GM18870 (cell line): ENCODE data around the gene MC1R.
"Not testable (repeated sequence)": the region's sequence is repeated elsewhere in the genome, so short reads cannot be mapped to it uniquely, and the experiment has no call there.

Experiments used
- ATAC-seq: cut with Tn5 transposase; IDR thresholded peaks from one replicate; pipeline ENCODE4 v1.9.1; 2021; ENCODE audit warnings: moderate library complexity; ENCODE audit not compliant: unreplicated experiment

MC1R gene

GRCh38 chr16:89934019-89934418 is 15.4 kb downstream of the MC1R start:
- not testable (repeated sequence) for ATAC-seq

- no peak for ATAC-seq
These were observed 16.2 kb downstream of the MC1R start for GRCh38 chr16:89934611-89935553.

GRCh38 chr16:89935620-89936019 is 17.0 kb downstream of the MC1R start:
- ATAC-seq = not testable (repeated sequence)

- no peak for ATAC-seq
These were observed 17.4 kb downstream of the MC1R start for GRCh38 chr16:89936034-89936433.

- no peak for ATAC-seq
These were observed 17.8 kb downstream of the MC1R start for GRCh38 chr16:89936508-89936907.

GRCh38 chr16:89936981-89937380 is 18.3 kb downstream of the MC1R start:
- no peak for ATAC-seq

- no peak for ATAC-seq
These were observed 19.7 kb downstream of the MC1R start for GRCh38 chr16:89938175-89938885.

- no peak for ATAC-seq
These were observed 26.1 kb downstream of the MC1R start for GRCh38 chr16:89944773-89945172.

- ATAC-seq = no peak
These were observed 27.0 kb downstream of the MC1R start for GRCh38 chr16:89945654-89946053.

GRCh38 chr16:89946515-89946914 is 27.9 kb downstream of the MC1R start:
- ATAC-seq = no peak

GRCh38 chr16:89949121-89949742 is 30.6 kb downstream of the MC1R start:
- ATAC-seq = no peak

GRCh38 chr16:89949756-89950155 is 31.1 kb downstream of the MC1R start:
- no peak for ATAC-seq

GRCh38 chr16:89951509-89951908 is 32.8 kb downstream of the MC1R start:
- ATAC-seq = no peak

GRCh38 chr16:89952049-89952448 is 33.4 kb downstream of the MC1R start:
- ATAC-seq = no peak

- no peak for ATAC-seq
These were observed 33.9 kb downstream of the MC1R start for GRCh38 chr16:89952551-89952950.

- ATAC-seq = no peak
These were observed 35.2 kb downstream of the MC1R start for GRCh38 chr16:89953671-89954406.

GRCh38 chr16:89954462-89954861 is 35.8 kb downstream of the MC1R start:
- ATAC-seq = no peak

GRCh38 chr16:89955001-89955685 is 36.5 kb downstream of the MC1R start:
- no peak for ATAC-seq

GRCh38 chr16:89956505-89957215 is 38.0 kb downstream of the MC1R start:
- ATAC-seq = no peak
